Suprapubic skin (tissue), 4 donors: ENCODE results near the gene MANEAL.
"Not testable (repeated sequence)": the region's sequence is repeated elsewhere in the genome, so short reads cannot be mapped to it uniquely, and the experiment has no call there.

Source experiments
- CTCF ChIP-seq, 2 donors: fragments of 200-600 bp in 1 of 2; fragments of 450-650 bp in 1 of 2; sonication (generic) in 1 of 2; IDR thresholded peaks; one replicate each; pipeline ENCODE4 v1.5.1; 2016 to 2019; ENCODE audit warnings: antibody characterized with exemption in 2 of 2, mild to moderate bottlenecking in 1 of 2, moderate library complexity in 1 of 2
- EP300 ChIP-seq: sonication (generic); formaldehyde crosslinking; IDR thresholded peaks from one replicate; pipeline ENCODE4 v1.6.1; 2017; ENCODE audit warnings: antibody characterized with exemption
- POLR2A ChIP-seq, 2 donors: fragments of 450-650 bp; IDR thresholded peaks; one replicate each; pipeline ENCODE4 v1.6.1; 2017; ENCODE audit warnings: antibody characterized with exemption in 2 of 2, mild to moderate bottlenecking in 2 of 2, moderate library complexity in 2 of 2
- POLR2AphosphoS5 ChIP-seq, 3 donors: sonication (generic); formaldehyde crosslinking; IDR thresholded peaks; one replicate each; pipeline ENCODE4 v1.6.1; 2017; ENCODE audit warnings: antibody characterized with exemption in 3 of 3

GRCh38 chr1:37771440-37771839 lies 22.2 kb upstream of the MANEAL start:
- not testable (repeated sequence) for TF ChIP-seq CTCF (IDR thresholded peaks at IDR 0.05); POLR2A (IDR thresholded peaks at IDR 0.05); EP300; POLR2AphosphoS5 (IDR thresholded peaks at IDR 0.05)
